Choroid plexus epithelial cell (primary cell): ENCODE measurements around the gene PKP4.

ENCODE experiments used
- DNase-seq: peaks from one replicate; pipeline ENCODE4 v3.0.0-alpha.2; 2010; ENCODE audit warnings: low read depth
- H3K4me3 ChIP-seq: 2 replicates; pipeline ENCODE4 v1.5.1; 2011; ENCODE audit warnings: low read depth, mild to moderate bottlenecking, control low read depth, low read length, moderate library complexity
- TF ChIP-seq, protein P1 (sequence below): conservative IDR thresholded peaks from 2 replicates; pipeline ENCODE4 v1.5.1; 2011; ENCODE audit warnings: low read depth, mild to moderate bottlenecking, control low read depth, inconsistent platforms, low read length, moderate library complexity

Gene PKP4

DNA sequence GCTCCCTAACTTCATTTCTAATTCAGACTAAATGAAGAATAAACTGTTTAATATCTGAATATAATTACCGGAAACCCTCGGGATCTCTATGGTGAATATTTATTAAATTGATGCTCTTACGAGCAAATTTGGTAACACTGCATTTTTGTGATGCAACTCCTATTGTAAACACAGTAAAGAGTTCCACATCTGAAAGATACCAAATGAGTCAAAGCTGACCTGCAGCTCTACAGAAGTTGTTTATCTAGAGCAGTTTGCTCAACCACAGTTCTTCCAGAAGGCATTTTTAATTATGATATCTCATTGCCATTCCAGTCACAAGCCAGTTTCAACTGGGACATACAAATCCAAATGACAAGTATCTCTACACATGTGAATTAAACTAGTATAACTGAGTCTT, 129.7 kb downstream of the PKP4 start:
- peak; percentile 96 for DNase-seq
- H3K4me3 ChIP-seq, result no peak overlapping the region
- TF ChIP-seq, protein P1, sequence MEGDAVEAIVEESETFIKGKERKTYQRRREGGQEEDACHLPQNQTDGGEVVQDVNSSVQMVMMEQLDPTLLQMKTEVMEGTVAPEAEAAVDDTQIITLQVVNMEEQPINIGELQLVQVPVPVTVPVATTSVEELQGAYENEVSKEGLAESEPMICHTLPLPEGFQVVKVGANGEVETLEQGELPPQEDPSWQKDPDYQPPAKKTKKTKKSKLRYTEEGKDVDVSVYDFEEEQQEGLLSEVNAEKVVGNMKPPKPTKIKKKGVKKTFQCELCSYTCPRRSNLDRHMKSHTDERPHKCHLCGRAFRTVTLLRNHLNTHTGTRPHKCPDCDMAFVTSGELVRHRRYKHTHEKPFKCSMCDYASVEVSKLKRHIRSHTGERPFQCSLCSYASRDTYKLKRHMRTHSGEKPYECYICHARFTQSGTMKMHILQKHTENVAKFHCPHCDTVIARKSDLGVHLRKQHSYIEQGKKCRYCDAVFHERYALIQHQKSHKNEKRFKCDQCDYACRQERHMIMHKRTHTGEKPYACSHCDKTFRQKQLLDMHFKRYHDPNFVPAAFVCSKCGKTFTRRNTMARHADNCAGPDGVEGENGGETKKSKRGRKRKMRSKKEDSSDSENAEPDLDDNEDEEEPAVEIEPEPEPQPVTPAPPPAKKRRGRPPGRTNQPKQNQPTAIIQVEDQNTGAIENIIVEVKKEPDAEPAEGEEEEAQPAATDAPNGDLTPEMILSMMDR, result no peak

DNA sequence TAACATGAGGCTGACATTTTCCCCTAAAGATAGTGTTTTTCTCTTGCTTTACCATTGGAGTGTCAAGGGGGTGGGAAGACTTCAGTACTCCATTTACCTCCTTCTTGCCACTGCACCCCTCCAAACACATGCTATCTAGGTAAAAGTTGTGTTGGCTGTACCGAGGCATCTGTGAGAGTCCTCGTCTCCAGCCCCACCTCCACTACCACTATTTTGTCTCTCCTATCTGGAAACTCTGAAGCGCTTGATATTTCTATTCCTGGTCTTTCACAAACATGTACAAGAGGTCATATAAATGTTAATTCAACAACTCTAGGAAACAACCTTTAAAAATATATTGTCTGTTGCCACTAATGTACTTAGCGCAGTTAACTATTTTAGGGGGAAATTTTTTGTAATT, 132.6 kb downstream of the PKP4 start:
- TF ChIP-seq, protein P1, result no peak
- DNase-seq, result no peak
- H3K4me3 ChIP-seq, result no peak overlapping the region

- TF ChIP-seq, protein P1, result no peak
- H3K4me3 ChIP-seq, result no peak overlapping the region
- DNase-seq, result peak; percentile 41
Observed at GRCh38 chr2:158598862-158599517, 142.2 kb downstream of the PKP4 start.

DNA sequence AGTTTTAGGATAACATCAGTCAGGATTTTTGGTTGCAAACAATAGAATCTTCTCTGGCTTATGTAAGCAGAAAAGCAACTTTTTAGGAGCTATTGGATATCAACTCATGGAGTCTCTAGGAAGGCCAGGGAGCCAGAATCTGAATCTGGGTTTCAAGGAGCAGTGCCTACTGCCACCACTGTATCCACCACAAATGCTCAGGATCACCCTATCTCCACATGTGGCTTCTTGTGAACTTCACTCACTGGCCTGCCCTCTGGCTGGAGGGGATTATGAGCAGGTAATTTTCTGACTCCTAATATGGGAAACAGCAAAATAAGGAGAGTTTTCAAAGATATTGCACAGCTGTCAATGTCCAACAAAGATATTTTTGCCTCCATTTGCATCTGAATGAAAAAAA, 142.9 kb downstream of the PKP4 start:
- DNase-seq, result no peak
- H3K4me3 ChIP-seq, result no peak overlapping the region
- TF ChIP-seq, protein P1, result no peak

- DNase-seq, result peak; percentile 90
- H3K4me3 ChIP-seq, result no peak overlapping the region
- TF ChIP-seq, protein P1, result no peak
Observed at GRCh38 chr2:158600155-158600802, 143.5 kb downstream of the PKP4 start.

- TF ChIP-seq, protein P1, result no peak
- DNase-seq, result no peak
- no peak overlapping the region for H3K4me3 ChIP-seq
Observed at GRCh38 chr2:158602027-158602426, 145.3 kb downstream of the PKP4 start.

- no peak for DNase-seq
- TF ChIP-seq, protein P1, result no peak
- no peak overlapping the region for H3K4me3 ChIP-seq
Observed at GRCh38 chr2:158603205-158603604, 146.5 kb downstream of the PKP4 start.
